IMR-90 (cell line): Measurements from ENCODE around the gene GH2. TPM values are rescaled to one million over a fixed set of nuclear protein-coding genes. Genes with fewer than 3 reads are reported as not detected.

Experiments used
- ATAC-seq: fragments of 200-7000 bp; cut with Tn5 transposase; 2 replicates; pipeline ENCODE4 v1.9.1; 2020; ENCODE audit warnings: low read depth, mild to moderate bottlenecking, moderate library complexity
- BruUV-seq: library from RNA; stranded (reverse); fragments of 400-500 nt; replicated peaks from 2 replicates; lab custom pipeline; 2021; lab: Mats Ljungman, UMichigan
- CTCF ChIA-PET: fragments of 300-600 bp; formaldehyde crosslinking; extraction: SDS; loops from one replicate; lab custom pipeline; 2021; ENCODE audit warnings: antibody characterized with exemption; lab: Yijun Ruan, JAX
- POLR2A ChIA-PET: fragments of 300-600 bp; sonication (Branson Sonifier 250); formaldehyde crosslinking; loops from one replicate; lab custom pipeline; 2022; ENCODE audit warnings: antibody characterized with exemption; ENCODE audit not compliant: unreplicated experiment; lab: Charles Lee
- DNase-seq: peaks from one replicate; pipeline ENCODE4 v3.0.0; 2013
- H2AFZ ChIP-seq: replicated peaks from 2 replicates; pipeline ENCODE3; 2013; ENCODE audit warnings: low read length, mild to moderate bottlenecking; ENCODE audit not compliant: poor library complexity
- H2AK5ac ChIP-seq: 2 replicates; pipeline ENCODE4 v1.6.1; 2013; ENCODE audit warnings: low read depth, low read length, inconsistent platforms
- H2AK9ac ChIP-seq: replicated peaks from 2 replicates; pipeline ENCODE3; 2013; ENCODE audit warnings: mild to moderate bottlenecking, low read depth, low read length, moderate library complexity; ENCODE audit not compliant: poor library complexity
- H2BK120ac ChIP-seq: 2 replicates; pipeline ENCODE4 v1.6.1; 2013; ENCODE audit warnings: low read depth, low read length, inconsistent platforms
- H2BK15ac ChIP-seq: 3 replicates; pipeline ENCODE4 v1.6.1; 2013; ENCODE audit warnings: low read depth, low read length, inconsistent platforms
- H2BK20ac ChIP-seq: 2 replicates; pipeline ENCODE4 v1.6.1; 2013; ENCODE audit warnings: low read depth, mild to moderate bottlenecking, inconsistent platforms, low read length, moderate library complexity
- H2BK5ac ChIP-seq: 2 replicates; pipeline ENCODE4 v1.6.1; 2013; ENCODE audit warnings: mild to moderate bottlenecking, low read depth, low read length, inconsistent platforms; ENCODE audit not compliant: poor library complexity, severe bottlenecking
- H3K14ac ChIP-seq: replicated peaks from 2 replicates; pipeline ENCODE4 v1.6.1; 2013; ENCODE audit warnings: low read depth, low read length, inconsistent platforms
- H3K18ac ChIP-seq: 2 replicates; pipeline ENCODE4 v1.6.1; 2013; ENCODE audit warnings: low read depth, low read length, control low read depth
- H3K23ac ChIP-seq: 2 replicates; pipeline ENCODE4 v1.6.1; 2013; ENCODE audit warnings: low read depth, low read length, inconsistent platforms
- H3K27ac ChIP-seq: 2 replicates; pipeline ENCODE4 v1.5.1; 2013; ENCODE audit warnings: mild to moderate bottlenecking, control low read depth, low read length; ENCODE audit not compliant: insufficient read depth
- H3K27me3 ChIP-seq: 2 replicates; pipeline ENCODE4 v1.6.1; 2013; ENCODE audit warnings: low read length; ENCODE audit not compliant: control insufficient read depth, insufficient read depth
- H3K36me3 ChIP-seq: 2 replicates; pipeline ENCODE4 v1.6.1; 2013; ENCODE audit warnings: low read length, mixed read lengths; ENCODE audit not compliant: control insufficient read depth, insufficient read depth
- H3K4ac ChIP-seq: 2 replicates; pipeline ENCODE4 v1.6.1; 2013; ENCODE audit warnings: low read depth, low read length, inconsistent platforms
- H3K4me1 ChIP-seq: 2 replicates; pipeline ENCODE4 v1.6.1; 2013; ENCODE audit warnings: low read length, mixed read lengths; ENCODE audit not compliant: control insufficient read depth, insufficient read depth
- H3K4me2 ChIP-seq: 2 replicates; pipeline ENCODE4 v1.6.1; 2013; ENCODE audit warnings: low read depth, mild to moderate bottlenecking, control low read depth, low read length, moderate library complexity
- H3K4me3 ChIP-seq: 2 replicates; pipeline ENCODE4 v1.5.1; 2013; ENCODE audit warnings: low read depth, mild to moderate bottlenecking, control low read depth, low read length, moderate library complexity; ENCODE audit not compliant: insufficient read depth
- H3K56ac ChIP-seq: 2 replicates; pipeline ENCODE4 v1.6.1; 2013; ENCODE audit warnings: low read length, inconsistent platforms; ENCODE audit not compliant: insufficient read depth; ENCODE audit errors: extremely low read depth
- H3K79me1 ChIP-seq, 2 experiments: 2 replicates each; pipeline ENCODE4 v1.6.1; 2013; ENCODE audit warnings: low read length in 2 of 2, inconsistent platforms in 1 of 2, low read depth in 1 of 2
- H3K9ac ChIP-seq: 2 replicates; pipeline ENCODE4 v1.6.1; 2013; ENCODE audit warnings: low read depth, low read length, control low read depth
- H3K9me1 ChIP-seq: 2 replicates; pipeline ENCODE4 v1.6.1; 2013; ENCODE audit warnings: low read length, inconsistent platforms; ENCODE audit not compliant: insufficient read depth
- H3K9me3 ChIP-seq: 2 replicates; pipeline ENCODE4 v1.6.1; 2013; ENCODE audit warnings: low read length; ENCODE audit not compliant: control insufficient read depth, insufficient read depth
- H4K20me1 ChIP-seq: 2 replicates; pipeline ENCODE4 v1.6.1; 2013; ENCODE audit warnings: low read length, inconsistent platforms; ENCODE audit not compliant: insufficient read depth
- H4K5ac ChIP-seq: 2 replicates; pipeline ENCODE4 v1.6.1; 2013; ENCODE audit warnings: mild to moderate bottlenecking, low read depth, low read length, control low read depth
- H4K8ac ChIP-seq, 2 experiments: 2 replicates each; pipeline ENCODE4 v1.6.1; 2013; ENCODE audit warnings: low read depth in 2 of 2, low read length in 2 of 2, control low read depth in 1 of 2, inconsistent platforms in 1 of 2
- H4K91ac ChIP-seq: 2 replicates; pipeline ENCODE4 v1.6.1; 2013; ENCODE audit warnings: low read depth, low read length, inconsistent platforms; ENCODE audit not compliant: insufficient read depth
- BHLHE40 ChIP-seq: fragments of 150-350 bp; IDR thresholded peaks from 2 replicates; pipeline ENCODE4 v1.6.1; 2016; ENCODE audit warnings: mild to moderate bottlenecking, low read depth, low read length
- CEBPB ChIP-seq: IDR thresholded peaks from 2 replicates; pipeline ENCODE4 v1.6.1; 2012; ENCODE audit warnings: low read depth, low read length, improper control_type of control experiment
- CHD1 ChIP-seq: IDR thresholded peaks from 2 replicates; pipeline ENCODE4 v1.6.1; 2012; ENCODE audit warnings: low read depth, low read length, improper control_type of control experiment
- ELK1 ChIP-seq: fragments of 150-350 bp; IDR thresholded peaks from 2 replicates; pipeline ENCODE4 v1.6.1; 2016; ENCODE audit warnings: low read depth, mild to moderate bottlenecking, low read length, moderate library complexity, borderline replicate concordance
- FOS ChIP-seq: fragments of 150-350 bp; IDR thresholded peaks from 2 replicates; pipeline ENCODE4 v1.6.1; 2016; ENCODE audit warnings: low read depth, low read length
- MAZ ChIP-seq: IDR thresholded peaks from 2 replicates; pipeline ENCODE4 v1.6.1; 2012; ENCODE audit warnings: low read depth, mild to moderate bottlenecking, low read length, improper control_type of control experiment, moderate library complexity, borderline replicate concordance
- MXI1 ChIP-seq: IDR thresholded peaks from 2 replicates; pipeline ENCODE4 v1.6.1; 2012; ENCODE audit warnings: low read depth, mild to moderate bottlenecking, low read length, moderate library complexity, borderline replicate concordance
- NFE2L2 ChIP-seq: fragments of 150-350 bp; IDR thresholded peaks from 2 replicates; pipeline ENCODE4 v1.6.1; 2016; ENCODE audit warnings: low read depth, mild to moderate bottlenecking, low read length
- POLR2A ChIP-seq: IDR thresholded peaks from 2 replicates; pipeline ENCODE4 v1.6.1; 2012; ENCODE audit warnings: mild to moderate bottlenecking, low read depth, low read length
- RAD21 ChIP-seq: IDR thresholded peaks from 2 replicates; pipeline ENCODE4 v1.6.1; 2012; ENCODE audit warnings: low read length, improper control_type of control experiment
- RFX5 ChIP-seq: IDR thresholded peaks from 2 replicates; pipeline ENCODE4 v1.8.0; 2012; ENCODE audit warnings: low read depth, mild to moderate bottlenecking, low read length, moderate library complexity
- WGBS, 2 experiments: methylation state at CpG; one replicate each; pipeline versions ENCODE4 v1.1.5 to v1.1.7; 2013; ENCODE audit warnings: missing lambda C conversion rate in 2 of 2; ENCODE audit not compliant: insufficient read length in 1 of 2; ENCODE audit errors: extremely low coverage in 2 of 2; 5-methylcytosine and 5-hydroxymethylcytosine counted together
- dilution Hi-C: fragments of 300-500 bp; cut with HindIII; formaldehyde crosslinking; loops from one replicate; pipeline ENCODE4 v1.14.3; 2018; ENCODE audit warnings: low sequenced_read_pairs; ENCODE audit not compliant: unreplicated experiment
- in situ Hi-C: fragments of 300-500 bp; cut with MboI; formaldehyde crosslinking; loops from 3 replicates; pipeline ENCODE4 v1.14.3; 2019; ENCODE audit warnings: low sequenced_read_pairs, inconsistent platforms, mixed read lengths
- intact Hi-C: fragments of 100-400 bp; cut with micrococcal nuclease; formaldehyde crosslinking; loops from 2 replicates; pipeline ENCODE4 v1.10.0; 2022
- polyA plus RNA-seq, 3 experiments: library from polyadenylated mRNA; depleted of rRNA; stranded (reverse); fragments of >200 nt; gene quantifications; 2 replicates each; pipeline ENCODE4 v1.2.3, GENCODE V29; 2012; ENCODE audit warnings: low replicate concordance in 1 of 3
- total RNA-seq: library from RNA; depleted of rRNA; stranded (reverse); fragments of >200 nt; gene quantifications from 2 replicates; pipeline ENCODE4 v1.2.3, GENCODE V29; 2012

The GH2 gene
- total and polyA plus RNA-seq, 2 of the 4 experiments (the other 2 are of a cell fraction), result not detected

- no peak overlapping the region for H4K8ac ChIP-seq
- no peak overlapping the region for H3K4me3 ChIP-seq
- no peak overlapping the region for H3K4ac ChIP-seq
- no peak overlapping the region for H3K9ac ChIP-seq
- TF ChIP-seq MAZ (no peak), FOS (no peak), ELK1 (no peak), CEBPB (no peak), CHD1 (no peak), BHLHE40 (no peak), POLR2A (no peak), MXI1 (no peak), RAD21 (no peak), RFX5 (no peak), NFE2L2 (no peak)
- intact Hi-C loops, result no loop called here
- DNase-seq (no peak), ATAC-seq (no peak)
- CTCF ChIA-PET, result interaction anchor here (0.6 kb wide), 1 partner anchor 99 kb away, joined by 4 read pairs; no protein-coding TSS in a partner anchor
- no peak overlapping the region for H2AK5ac ChIP-seq
- H3K4me2 ChIP-seq, result no peak overlapping the region
- H2AK9ac ChIP-seq, result no peak overlapping the region
- no peak overlapping the region for H2AFZ ChIP-seq
- H4K20me1 ChIP-seq, result no peaks in the 10 kb centered on the region
- no peak overlapping the region for H3K14ac ChIP-seq
- H2BK5ac ChIP-seq, result no peak overlapping the region
- no peaks in the 10 kb centered on the region for H3K79me1 ChIP-seq
- no peaks in the 10 kb centered on the region for H3K9me3 ChIP-seq
- no peaks in the 10 kb centered on the region for H3K4me1 ChIP-seq
- no peak overlapping the region for H2BK20ac ChIP-seq
- H3K9me1 ChIP-seq, result no peaks in the 10 kb centered on the region
- no peak overlapping the region for H3K23ac ChIP-seq
- H3K36me3 ChIP-seq, result no peaks in the 10 kb centered on the region
- no peak overlapping the region for H4K5ac ChIP-seq
- no peak overlapping the region for H2BK15ac ChIP-seq
- WGBS, 2 experiments, result no CpG with 5 or more reads among the region's 8 CpGs
- POLR2A ChIA-PET, result no interaction called here
- no peak overlapping the region for H4K91ac ChIP-seq
- no peak overlapping the region for H3K27ac ChIP-seq
- no TSS peak for BruUV-seq
- peaks cover 13% of the 10 kb centered on the region for H3K27me3 ChIP-seq
- no peak overlapping the region for H3K56ac ChIP-seq
- H3K18ac ChIP-seq, result no peak overlapping the region
- no peak overlapping the region for H2BK120ac ChIP-seq
- in situ Hi-C loops, result no loop called here
- dilution Hi-C loops, result no loop called here
These were observed 45.9 kb upstream of the GH2 start for GRCh38 chr17:63927464-63928171.
